HepG2 (cell line): ENCODE measurements around the gene TSC22D1. TPM values are rescaled to one million over a fixed set of nuclear protein-coding genes. Genes with fewer than 3 reads are reported as not detected.

Experiments
- GFI1 ChIP-seq: sonication (generic); formaldehyde crosslinking; IDR thresholded peaks from 2 replicates; pipeline ENCODE4 v1.5.0; 2020; ENCODE audit warnings: missing genetic modification reagents, mild to moderate bottlenecking, borderline replicate concordance
- HOXD1 ChIP-seq: sonication (generic); formaldehyde crosslinking; IDR thresholded peaks from 2 replicates; pipeline ENCODE4 v1.5.0; 2020; ENCODE audit warnings: missing genetic modification reagents
- KAT2B ChIP-seq: fragments of 150-350 bp; IDR thresholded peaks from 2 replicates; pipeline ENCODE4 v1.6.1; 2014; ENCODE audit warnings: low read depth, low read length, borderline replicate concordance
- KDM3A ChIP-seq: IDR thresholded peaks from 2 replicates; pipeline ENCODE4 v1.6.1; 2018; ENCODE audit warnings: low read depth, missing compliant biosample characterization
- MAF1 ChIP-seq: sonication (generic); formaldehyde crosslinking; IDR thresholded peaks from 2 replicates; pipeline ENCODE4 v1.5.0; 2020; ENCODE audit warnings: missing genetic modification reagents, borderline replicate concordance
- MBNL3 ChIP-seq: fragments of 250-450 bp; sonication (Bioruptor Pico); conservative IDR thresholded peaks from 2 replicates; pipeline ENCODE4 v1.8.0; 2022; ENCODE audit warnings: mild to moderate bottlenecking, inconsistent platforms
- MEIS1 ChIP-seq: sonication (generic); formaldehyde crosslinking; IDR thresholded peaks from 2 replicates; pipeline ENCODE4 v1.9.0; 2021; ENCODE audit warnings: mild to moderate bottlenecking, missing genetic modification reagents, moderate library complexity, borderline replicate concordance
- NCOR1 ChIP-seq: fragments of 200-600 bp; sonication (generic); IDR thresholded peaks from 2 replicates; pipeline ENCODE4 v1.7.0; 2017; ENCODE audit warnings: antibody characterized with exemption, low read length, borderline replicate concordance
- PHF20 ChIP-seq: sonication (generic); formaldehyde crosslinking; IDR thresholded peaks from 2 replicates; pipeline ENCODE4 v1.5.0; 2020; ENCODE audit warnings: mild to moderate bottlenecking, missing genetic modification reagents
- RAD51 ChIP-seq: fragments of 450-650 bp; IDR thresholded peaks from 2 replicates; pipeline ENCODE4 v1.6.1; 2016; ENCODE audit warnings: borderline replicate concordance
- SAP130 ChIP-seq: IDR thresholded peaks from 2 replicates; pipeline ENCODE4 v1.6.1; 2016; ENCODE audit warnings: low read depth
- SP5 ChIP-seq: IDR thresholded peaks from 2 replicates; pipeline ENCODE4 v1.6.1; 2016; ENCODE audit warnings: low read depth, borderline replicate concordance
- SPEN ChIP-seq: sonication (generic); formaldehyde crosslinking; IDR thresholded peaks from 2 replicates; pipeline ENCODE4 v1.5.1; 2020; ENCODE audit warnings: low read depth, mild to moderate bottlenecking, missing genetic modification reagents
- ZMAT3 ChIP-seq: sonication (generic); formaldehyde crosslinking; conservative IDR thresholded peaks from 2 replicates; pipeline ENCODE4 v1.7.0; 2021; ENCODE audit warnings: missing genetic modification reagents
- ZNF263 ChIP-seq: sonication (generic); formaldehyde crosslinking; IDR thresholded peaks from 2 replicates; pipeline ENCODE4 v1.4.0; 2020; ENCODE audit warnings: missing genetic modification reagents
- ZNF34 ChIP-seq: sonication (generic); formaldehyde crosslinking; IDR thresholded peaks from 2 replicates; pipeline ENCODE4 v1.4.0; 2020; ENCODE audit warnings: mild to moderate bottlenecking, missing genetic modification reagents, borderline replicate concordance
- ZNF501 ChIP-seq: sonication (generic); formaldehyde crosslinking; IDR thresholded peaks from 2 replicates; pipeline ENCODE4 v1.5.1; 2020; ENCODE audit warnings: mild to moderate bottlenecking, moderate library complexity, missing genetic modification reagents
- ZNF546 ChIP-seq: sonication (generic); formaldehyde crosslinking; conservative IDR thresholded peaks from 2 replicates; pipeline ENCODE4 v1.8.1; 2023; ENCODE audit warnings: mild to moderate bottlenecking, missing genetic modification reagents
- ZNF569 ChIP-seq: sonication (generic); formaldehyde crosslinking; IDR thresholded peaks from 2 replicates; pipeline ENCODE4 v1.5.0; 2020; ENCODE audit warnings: mild to moderate bottlenecking, missing genetic modification reagents, moderate library complexity, borderline replicate concordance
- ZNF747 ChIP-seq: sonication (generic); formaldehyde crosslinking; IDR thresholded peaks from 2 replicates; pipeline ENCODE4 v1.8.1; 2023; ENCODE audit warnings: missing genetic modification reagents, mild to moderate bottlenecking, borderline replicate concordance
- ZNF773 ChIP-seq: sonication (generic); formaldehyde crosslinking; IDR thresholded peaks from 2 replicates; pipeline ENCODE4 v1.4.0; 2020; ENCODE audit warnings: missing genetic modification reagents, borderline replicate concordance
- ZNF83 ChIP-seq: sonication (generic); formaldehyde crosslinking; IDR thresholded peaks from 2 replicates; pipeline ENCODE4 v1.4.0; 2020; ENCODE audit warnings: missing genetic modification reagents, mild to moderate bottlenecking, borderline replicate concordance
- polyA plus RNA-seq, 8 experiments: library from polyadenylated mRNA; depleted of rRNA in 3 of 8; stranded (reverse) in 7 of 8; unstranded in 1 of 8; fragments of >200 nt; fragmentation: Illumina TruSeq in 4 of 8; extraction: Trizol in 4 of 8; gene quantifications; 2 replicates each; pipeline versions ENCODE4 v1.2.1 to v1.2.3, GENCODE V29; 2011 to 2016; ENCODE audit warnings: low read depth in 4 of 8, missing spikeins in 1 of 8, mixed read lengths in 1 of 8; ENCODE audit not compliant: insufficient read depth in 1 of 8
- total RNA-seq, 5 experiments: library from RNA; depleted of rRNA; stranded (reverse); fragments of >200 nt; fragmentation: Illumina TruSeq; extraction: Trizol; gene quantifications; 2 replicates each; pipeline ENCODE4 v1.2.3, GENCODE V29; 2016; ENCODE audit warnings: low read depth in 1 of 5
- TF ChIP-seq, protein P1 (sequence below): sonication (generic); formaldehyde crosslinking; IDR thresholded peaks from 2 replicates; pipeline ENCODE4 v1.4.0; 2020; ENCODE audit warnings: missing genetic modification reagents
- TF ChIP-seq, protein P2 (sequence below): sonication (generic); formaldehyde crosslinking; IDR thresholded peaks from 2 replicates; pipeline ENCODE4 v1.9.0; 2021; ENCODE audit warnings: missing genetic modification reagents, borderline replicate concordance
- TF ChIP-seq, protein P3 (sequence below): sonication (generic); formaldehyde crosslinking; IDR thresholded peaks from 2 replicates; pipeline ENCODE4 v1.4.0; 2020; ENCODE audit warnings: low read depth, mild to moderate bottlenecking, missing genetic modification reagents

Gene TSC22D1
- total and polyA plus RNA-seq, 2 of the 13 experiments (the other 11 are each of a cell fraction or from before 2014, with no cell fraction given): 18.4 to 35.7 TPM

DNA sequence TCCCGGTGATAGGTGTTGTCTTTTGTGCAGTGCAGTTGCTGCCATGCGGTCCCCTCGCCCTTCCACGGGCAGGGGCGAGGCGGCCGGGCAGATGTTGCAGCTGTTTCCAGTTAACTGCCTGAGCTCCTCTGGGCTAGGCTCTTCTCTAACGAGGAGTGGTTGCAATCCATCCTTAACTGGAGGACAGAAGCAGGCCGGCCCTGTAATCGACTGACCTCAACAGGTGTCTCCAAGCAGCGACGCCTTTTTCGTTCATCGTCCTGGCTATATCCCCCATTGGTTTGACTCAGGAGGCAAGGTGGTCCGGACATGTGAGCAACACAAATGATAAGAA is 1.9 kb upstream of the TSC22D1 start (continued):
- TF ChIP-seq, protein P1, sequence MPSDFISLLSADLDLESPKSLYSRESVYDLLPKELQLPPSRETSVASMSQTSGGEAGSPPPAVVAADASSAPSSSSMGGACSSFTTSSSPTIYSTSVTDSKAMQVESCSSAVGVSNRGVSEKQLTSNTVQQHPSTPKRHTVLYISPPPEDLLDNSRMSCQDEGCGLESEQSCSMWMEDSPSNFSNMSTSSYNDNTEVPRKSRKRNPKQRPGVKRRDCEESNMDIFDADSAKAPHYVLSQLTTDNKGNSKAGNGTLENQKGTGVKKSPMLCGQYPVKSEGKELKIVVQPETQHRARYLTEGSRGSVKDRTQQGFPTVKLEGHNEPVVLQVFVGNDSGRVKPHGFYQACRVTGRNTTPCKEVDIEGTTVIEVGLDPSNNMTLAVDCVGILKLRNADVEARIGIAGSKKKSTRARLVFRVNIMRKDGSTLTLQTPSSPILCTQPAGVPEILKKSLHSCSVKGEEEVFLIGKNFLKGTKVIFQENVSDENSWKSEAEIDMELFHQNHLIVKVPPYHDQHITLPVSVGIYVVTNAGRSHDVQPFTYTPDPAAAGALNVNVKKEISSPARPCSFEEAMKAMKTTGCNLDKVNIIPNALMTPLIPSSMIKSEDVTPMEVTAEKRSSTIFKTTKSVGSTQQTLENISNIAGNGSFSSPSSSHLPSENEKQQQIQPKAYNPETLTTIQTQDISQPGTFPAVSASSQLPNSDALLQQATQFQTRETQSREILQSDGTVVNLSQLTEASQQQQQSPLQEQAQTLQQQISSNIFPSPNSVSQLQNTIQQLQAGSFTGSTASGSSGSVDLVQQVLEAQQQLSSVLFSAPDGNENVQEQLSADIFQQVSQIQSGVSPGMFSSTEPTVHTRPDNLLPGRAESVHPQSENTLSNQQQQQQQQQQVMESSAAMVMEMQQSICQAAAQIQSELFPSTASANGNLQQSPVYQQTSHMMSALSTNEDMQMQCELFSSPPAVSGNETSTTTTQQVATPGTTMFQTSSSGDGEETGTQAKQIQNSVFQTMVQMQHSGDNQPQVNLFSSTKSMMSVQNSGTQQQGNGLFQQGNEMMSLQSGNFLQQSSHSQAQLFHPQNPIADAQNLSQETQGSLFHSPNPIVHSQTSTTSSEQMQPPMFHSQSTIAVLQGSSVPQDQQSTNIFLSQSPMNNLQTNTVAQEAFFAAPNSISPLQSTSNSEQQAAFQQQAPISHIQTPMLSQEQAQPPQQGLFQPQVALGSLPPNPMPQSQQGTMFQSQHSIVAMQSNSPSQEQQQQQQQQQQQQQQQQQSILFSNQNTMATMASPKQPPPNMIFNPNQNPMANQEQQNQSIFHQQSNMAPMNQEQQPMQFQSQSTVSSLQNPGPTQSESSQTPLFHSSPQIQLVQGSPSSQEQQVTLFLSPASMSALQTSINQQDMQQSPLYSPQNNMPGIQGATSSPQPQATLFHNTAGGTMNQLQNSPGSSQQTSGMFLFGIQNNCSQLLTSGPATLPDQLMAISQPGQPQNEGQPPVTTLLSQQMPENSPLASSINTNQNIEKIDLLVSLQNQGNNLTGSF (CRISPR knock-in tag): no peak
- no peak for TF ChIP-seq NCOR1
- TF ChIP-seq ZNF83 (CRISPR knock-in tag): no peak
- TF ChIP-seq MBNL3 (CRISPR knock-in tag): no peak
- no peak for TF ChIP-seq ZNF501
- TF ChIP-seq MEIS1 (CRISPR knock-in tag): no peak
- no peak for TF ChIP-seq HOXD1
- TF ChIP-seq ZNF263 (CRISPR knock-in tag): no peak
- TF ChIP-seq SPEN: no peak
- TF ChIP-seq, protein P2, sequence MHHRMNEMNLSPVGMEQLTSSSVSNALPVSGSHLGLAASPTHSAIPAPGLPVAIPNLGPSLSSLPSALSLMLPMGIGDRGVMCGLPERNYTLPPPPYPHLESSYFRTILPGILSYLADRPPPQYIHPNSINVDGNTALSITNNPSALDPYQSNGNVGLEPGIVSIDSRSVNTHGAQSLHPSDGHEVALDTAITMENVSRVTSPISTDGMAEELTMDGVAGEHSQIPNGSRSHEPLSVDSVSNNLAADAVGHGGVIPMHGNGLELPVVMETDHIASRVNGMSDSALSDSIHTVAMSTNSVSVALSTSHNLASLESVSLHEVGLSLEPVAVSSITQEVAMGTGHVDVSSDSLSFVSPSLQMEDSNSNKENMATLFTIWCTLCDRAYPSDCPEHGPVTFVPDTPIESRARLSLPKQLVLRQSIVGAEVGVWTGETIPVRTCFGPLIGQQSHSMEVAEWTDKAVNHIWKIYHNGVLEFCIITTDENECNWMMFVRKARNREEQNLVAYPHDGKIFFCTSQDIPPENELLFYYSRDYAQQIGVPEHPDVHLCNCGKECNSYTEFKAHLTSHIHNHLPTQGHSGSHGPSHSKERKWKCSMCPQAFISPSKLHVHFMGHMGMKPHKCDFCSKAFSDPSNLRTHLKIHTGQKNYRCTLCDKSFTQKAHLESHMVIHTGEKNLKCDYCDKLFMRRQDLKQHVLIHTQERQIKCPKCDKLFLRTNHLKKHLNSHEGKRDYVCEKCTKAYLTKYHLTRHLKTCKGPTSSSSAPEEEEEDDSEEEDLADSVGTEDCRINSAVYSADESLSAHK (CRISPR knock-in tag): no peak
- no peak for TF ChIP-seq ZNF569
- no peak for TF ChIP-seq ZNF546 (CRISPR knock-in tag)
- TF ChIP-seq ZNF34 (CRISPR knock-in tag): no peak
- TF ChIP-seq SAP130 (CRISPR knock-in tag): peak; percentile 47; the same call in 1 of the 2 replicates
- no peak for TF ChIP-seq MAF1 (CRISPR knock-in tag)
- TF ChIP-seq ZMAT3: no peak
- no peak for TF ChIP-seq PHF20
- TF ChIP-seq KDM3A (CRISPR knock-in tag): no peak
- TF ChIP-seq, protein P3, sequence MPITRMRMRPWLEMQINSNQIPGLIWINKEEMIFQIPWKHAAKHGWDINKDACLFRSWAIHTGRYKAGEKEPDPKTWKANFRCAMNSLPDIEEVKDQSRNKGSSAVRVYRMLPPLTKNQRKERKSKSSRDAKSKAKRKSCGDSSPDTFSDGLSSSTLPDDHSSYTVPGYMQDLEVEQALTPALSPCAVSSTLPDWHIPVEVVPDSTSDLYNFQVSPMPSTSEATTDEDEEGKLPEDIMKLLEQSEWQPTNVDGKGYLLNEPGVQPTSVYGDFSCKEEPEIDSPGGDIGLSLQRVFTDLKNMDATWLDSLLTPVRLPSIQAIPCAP: no peak
- no peak for TF ChIP-seq SP5 (CRISPR knock-in tag)
- no peak; the same call in 1 of the 2 replicates for TF ChIP-seq ZNF747 (CRISPR knock-in tag)
- TF ChIP-seq RAD51: no peak
- TF ChIP-seq GFI1: no peak
- no peak for TF ChIP-seq ZNF773 (CRISPR knock-in tag)
- TF ChIP-seq KAT2B: no peak
